A172 (cell line): ENCODE data around the gene GAB4. TPM values are rescaled to one million over a fixed set of nuclear protein-coding genes. Genes with fewer than 3 reads are reported as not detected.

Experiments used
- DNase-seq: peaks from one replicate; pipeline ENCODE4 v3.0.0-alpha.2; 2015; ENCODE audit warnings: low spot score
- total RNA-seq: library from RNA; depleted of rRNA; stranded (reverse); fragments of >200 nt; shearing (Covaris generic); gene quantifications from 2 replicates; pipeline ENCODE4 v1.2.3, GENCODE V29; 2014

GAB4 gene
- total RNA-seq, 1 experiment from 2014 or later: not detected

DNA sequence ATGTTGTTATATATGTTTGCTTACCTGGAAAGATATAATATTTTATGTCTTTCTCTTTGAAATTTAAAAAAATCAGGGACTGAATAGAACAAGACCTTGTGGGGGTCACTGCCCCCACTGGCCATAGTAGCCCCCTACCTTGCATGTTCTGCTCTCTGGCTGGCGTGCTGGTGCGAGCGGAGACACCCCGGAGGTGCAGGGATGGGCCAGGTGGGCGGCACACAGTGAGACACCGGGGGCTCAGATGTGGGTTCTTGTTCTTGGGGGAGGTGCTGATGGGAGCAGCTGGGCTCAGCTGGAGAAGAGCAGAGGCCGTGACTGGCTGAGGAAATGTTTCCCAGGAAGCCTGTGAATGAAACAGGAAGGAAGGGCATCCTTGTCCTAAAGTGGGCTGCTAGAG, 20.2 kb downstream of the GAB4 start:
- no peak for DNase-seq

DNA sequence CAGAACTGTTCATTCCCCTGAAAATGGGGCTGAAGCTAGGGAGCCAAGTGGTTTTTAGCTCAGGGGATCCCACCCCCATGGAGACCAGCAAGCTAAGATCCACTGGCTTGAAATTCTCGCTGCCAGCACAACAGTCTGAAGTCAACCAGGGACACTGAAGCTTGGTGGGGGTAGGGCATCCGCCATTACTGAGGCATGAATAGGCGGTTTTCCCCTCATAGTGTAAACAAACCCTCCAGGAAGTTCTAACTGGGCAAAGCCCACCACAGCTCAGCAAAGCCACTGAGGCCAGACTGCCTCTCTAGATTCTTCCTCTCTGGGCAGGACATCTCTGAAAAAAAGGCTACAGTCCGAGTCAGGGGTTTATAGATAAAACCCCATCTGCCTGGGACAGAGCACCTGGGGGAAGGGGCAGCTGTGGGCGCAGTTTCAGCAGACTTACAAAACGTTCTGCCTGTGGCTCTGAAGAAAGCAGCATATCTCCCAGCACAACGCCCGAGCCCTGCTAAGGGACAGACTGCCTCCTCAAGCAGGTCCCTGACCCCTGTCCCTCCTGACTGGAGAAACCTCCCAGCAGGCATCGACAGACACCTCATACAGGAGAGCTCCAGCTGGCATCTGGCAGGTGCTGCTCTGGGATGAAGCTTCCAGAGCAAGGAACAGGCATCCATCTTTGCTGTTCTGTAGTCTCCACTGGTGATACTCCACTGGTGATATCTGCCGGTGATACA, 32.7 kb downstream of the GAB4 start:
- DNase-seq: no peak

DNA sequence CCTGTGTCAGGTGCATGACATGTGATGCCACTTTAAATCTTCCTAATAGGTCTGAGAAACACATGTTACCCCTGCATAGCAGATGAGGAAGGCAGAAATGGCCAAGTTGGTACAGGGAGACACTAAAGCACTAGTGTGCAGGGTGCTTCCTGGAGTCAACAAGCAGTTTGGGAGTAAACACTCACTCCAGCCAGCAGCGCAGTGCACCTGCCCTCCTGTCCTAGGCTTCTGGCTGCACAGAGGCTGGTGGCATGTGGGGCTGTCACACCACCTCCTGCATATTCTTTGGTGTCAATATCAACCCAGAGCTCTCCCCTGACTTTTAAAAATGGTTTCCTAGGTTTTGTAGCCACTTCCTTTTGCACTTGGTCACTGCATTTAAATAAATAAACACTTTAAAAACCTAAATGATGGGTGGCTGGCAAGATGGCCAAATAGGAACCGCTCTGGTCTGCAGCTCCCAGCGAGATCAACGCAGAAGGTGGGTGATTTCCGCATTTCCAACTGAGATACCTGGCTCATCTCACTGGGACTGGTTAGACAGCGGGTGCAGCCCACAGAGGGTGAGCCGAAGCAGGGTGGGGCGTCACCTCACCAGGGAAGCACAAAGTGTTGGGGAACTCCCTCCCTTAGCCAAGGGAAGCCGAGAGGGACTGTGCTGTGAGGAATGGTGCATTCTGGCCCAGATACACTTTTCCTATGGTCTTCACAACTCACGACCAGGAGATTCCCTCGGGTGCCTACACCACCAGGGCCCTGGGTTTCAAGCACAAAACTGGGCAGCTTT, 33.5 kb downstream of the GAB4 start:
- DNase-seq: no peak

DNA sequence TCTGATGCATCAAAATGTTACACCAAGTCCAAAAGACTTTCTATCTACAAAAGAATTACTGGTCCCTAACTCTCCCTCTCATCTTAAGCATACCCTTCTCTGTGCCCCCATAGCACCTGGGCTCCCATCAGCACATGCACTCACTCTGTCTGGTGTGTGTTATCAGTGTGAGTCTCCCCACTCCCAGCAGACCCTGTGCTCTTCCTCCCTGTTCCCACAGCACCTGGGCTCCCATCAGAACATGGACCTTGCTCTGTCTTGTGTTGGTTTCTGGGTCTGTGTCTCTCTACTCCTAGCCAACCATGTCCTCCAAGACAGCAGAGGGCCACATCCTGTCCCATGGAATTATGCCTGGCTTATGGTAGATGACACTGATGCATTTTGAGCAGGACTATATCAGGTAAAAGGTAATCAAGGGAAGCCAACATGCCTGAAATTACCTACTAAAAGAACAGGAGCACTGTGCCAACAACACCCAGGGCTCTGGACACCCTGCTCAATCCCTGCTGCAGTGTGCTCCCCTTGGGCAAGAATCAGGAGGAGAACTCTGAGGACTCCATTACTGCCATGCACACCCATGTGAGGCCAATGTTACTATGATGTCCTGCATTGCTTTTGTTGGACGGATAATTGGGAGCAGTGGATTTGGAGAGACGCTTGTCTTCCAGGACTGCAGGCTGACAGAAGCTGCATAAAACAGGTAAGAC, 34.3 kb downstream of the GAB4 start:
- no peak for DNase-seq

DNA sequence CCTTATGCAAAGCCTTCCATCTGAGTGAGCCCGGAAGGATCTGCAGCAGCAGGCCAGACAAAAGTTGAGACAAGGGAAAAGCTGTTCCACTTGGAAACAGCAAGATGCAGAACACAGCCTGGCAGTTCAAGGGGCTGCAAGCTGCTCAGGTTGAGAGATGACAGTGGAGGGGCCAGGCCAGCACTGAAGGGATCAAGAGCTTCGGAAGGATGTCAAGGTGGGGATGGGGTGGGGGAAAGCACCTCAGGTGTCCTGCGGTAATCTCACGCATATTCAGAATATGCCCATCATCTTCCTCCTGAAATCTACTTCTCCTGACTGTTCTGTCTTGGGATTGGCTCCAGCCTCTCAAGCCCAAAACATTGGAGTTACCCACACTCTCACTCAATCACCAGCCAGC, 35.7 kb downstream of the GAB4 start:
- DNase-seq: no peak

DNA sequence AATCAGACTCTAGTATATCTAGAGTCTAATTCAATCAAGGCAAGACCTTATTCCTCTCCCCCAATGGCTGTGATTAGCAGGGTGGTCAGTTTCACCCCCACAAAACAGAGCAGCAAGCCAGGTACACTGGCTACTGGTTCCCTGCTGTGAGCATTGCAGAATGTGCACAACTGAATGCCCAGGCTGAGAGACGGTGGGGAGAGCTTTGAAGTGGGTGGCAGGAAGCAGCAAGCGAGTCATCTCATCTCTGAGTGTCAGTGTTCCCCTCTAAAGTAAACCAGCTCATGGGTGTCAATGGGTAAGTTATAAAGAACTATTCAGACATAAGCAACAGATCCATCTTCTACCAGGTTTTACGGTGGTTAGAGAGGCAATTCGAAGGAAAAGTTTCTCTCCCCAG, 37.6 kb downstream of the GAB4 start:
- no peak for DNase-seq

DNA sequence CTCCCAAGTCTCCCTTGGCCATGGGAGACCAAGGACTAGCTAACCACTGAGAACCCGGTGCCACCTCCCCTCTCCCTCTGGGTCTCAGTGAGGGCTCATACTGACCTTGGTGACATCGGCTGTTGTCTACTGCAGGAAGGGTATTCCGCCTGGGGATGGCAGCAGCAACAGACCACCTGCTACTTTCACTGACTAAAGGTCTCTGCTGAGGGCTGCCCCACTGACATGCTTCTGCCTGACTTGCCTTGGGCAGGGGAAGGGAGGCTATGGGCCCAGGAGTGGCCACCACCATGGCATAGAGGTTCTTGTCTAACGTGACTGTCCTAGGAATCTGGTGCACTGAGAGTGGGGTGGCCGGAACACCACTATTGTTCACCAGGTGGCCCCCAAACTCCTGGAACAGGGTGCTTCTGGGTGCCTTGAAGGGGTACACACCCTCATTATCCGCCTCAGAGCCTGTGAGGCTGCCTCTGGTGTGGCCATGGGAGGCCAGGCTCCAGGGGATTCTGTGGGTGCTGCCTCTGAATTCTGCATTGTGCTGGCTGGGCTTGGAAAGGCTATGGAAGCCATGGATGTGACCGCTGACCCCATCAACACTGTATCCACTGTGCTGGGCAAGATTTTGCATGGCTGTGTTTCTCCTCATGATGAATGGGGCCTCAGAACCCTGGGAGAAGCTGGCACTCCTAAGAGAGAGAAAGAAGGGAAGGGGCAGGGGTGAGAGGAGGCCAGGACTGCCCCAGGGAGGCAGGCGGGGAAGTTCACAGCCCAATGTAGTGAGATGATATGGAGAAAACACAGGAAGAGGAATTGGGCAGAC, 38.3 kb downstream of the GAB4 start:
- DNase-seq: no peak

DNA sequence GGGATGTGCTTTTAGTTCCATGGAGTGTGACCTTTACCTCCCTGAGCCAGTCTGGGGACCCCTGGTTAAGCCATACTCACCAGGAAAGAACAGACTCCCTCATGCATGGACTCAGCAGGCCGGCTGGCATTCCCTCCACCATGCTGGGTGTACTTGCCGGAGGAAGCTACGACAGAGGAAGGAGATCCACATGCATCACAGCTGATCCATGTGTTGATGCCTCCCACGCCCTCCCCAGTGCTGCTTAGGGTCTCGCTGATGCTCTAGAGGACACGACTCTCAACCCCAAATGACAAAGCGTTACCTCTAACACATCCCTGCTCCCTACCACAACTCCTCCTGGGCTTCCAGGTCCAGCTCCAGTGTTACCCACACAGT, 39.8 kb downstream of the GAB4 start:
- no peak for DNase-seq

DNA sequence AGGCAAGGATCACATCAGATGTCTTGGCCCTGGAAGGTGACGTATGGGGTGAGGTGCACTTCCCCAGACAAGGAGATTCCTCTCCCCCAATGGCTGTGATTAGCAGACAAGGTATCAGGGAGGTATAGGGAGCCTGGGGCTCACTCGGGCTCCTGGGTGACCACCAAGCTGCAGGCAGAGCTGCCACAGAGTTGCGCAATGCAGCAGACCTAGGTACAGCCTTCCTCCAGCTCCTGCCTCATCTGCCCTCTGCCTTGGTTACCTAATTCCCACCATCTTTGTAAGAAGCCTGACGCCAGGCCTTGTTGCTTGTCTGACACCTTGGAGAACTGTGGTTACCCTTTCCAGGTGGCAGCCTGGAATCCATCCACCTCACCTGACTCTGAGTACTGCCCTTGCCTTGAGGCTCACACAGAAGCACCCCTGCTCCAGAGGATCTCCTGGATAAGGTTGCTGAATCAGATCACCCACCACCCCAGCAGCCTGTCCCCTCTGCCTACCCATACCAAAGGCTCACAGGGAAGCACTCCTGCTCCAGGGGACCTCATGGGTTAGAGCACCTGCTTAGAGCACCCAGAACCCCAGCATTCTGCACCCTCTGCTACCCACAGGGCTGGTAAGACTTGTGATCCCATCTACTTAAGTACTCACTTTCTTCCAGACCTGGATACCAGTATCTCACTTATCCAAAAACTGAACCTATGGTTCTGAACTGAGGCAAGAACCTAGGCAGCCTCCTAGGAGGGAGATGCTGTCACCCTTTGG, 40.4 kb downstream of the GAB4 start:
- DNase-seq: no peak

DNA sequence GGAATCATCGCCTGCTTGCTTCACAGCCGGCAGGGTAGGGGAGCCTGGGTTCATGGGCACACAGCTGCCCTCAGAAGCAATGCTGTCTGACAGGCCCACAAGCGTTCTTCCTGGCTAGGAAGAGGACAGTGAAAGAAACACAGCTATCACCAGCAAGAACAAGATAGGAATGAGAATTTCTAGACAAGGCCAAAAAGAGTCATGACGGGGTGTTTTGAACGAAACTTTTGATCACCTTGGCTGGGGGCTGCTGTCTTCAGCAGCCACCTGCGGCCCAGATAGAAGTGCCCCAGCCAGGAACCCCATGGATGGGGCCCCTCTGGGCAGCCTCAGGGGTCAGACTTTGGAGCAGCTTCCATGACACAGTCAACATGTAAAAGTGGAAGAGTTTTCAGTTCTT, 41.8 kb downstream of the GAB4 start:
- DNase-seq: no peak

DNA sequence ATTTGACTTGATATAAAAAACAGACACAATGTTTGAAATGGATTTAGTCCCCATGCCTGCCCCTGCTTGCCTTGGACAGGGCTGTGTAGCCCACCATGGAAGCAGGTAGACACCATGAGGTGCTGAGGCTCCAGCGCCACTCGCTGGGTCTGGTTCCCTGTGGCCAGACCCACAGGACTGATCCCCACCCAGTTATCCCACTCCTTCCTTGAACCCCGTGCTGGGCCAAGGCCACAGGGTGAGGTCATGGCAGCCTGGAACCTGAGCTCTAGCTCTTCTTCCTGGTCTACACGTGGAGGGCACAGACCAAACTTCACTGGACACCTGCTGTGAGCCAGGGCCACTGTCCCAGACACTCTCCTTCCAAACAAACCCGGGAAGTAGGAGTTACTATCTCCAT, 42.5 kb downstream of the GAB4 start:
- no peak for DNase-seq

DNA sequence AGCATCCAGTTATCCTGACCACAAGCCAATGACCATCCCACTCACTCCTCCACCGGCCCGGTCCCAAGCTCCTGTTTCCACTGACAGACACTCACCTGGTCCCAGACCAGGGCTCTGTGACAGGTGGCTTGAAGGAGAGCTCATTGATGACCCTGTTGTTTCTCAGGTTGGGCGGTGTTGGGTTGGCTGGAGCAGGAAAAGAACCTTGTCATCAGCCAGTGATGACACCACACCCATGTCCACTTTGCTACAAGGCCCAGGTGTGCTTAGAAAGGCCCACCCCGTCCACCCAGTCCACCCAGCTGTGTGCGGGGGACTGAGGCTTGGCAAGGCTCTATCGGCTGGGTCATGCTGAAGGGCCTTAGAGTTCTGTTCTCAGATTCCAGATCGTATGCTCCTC, 42.9 kb downstream of the GAB4 start:
- DNase-seq: no peak

DNA sequence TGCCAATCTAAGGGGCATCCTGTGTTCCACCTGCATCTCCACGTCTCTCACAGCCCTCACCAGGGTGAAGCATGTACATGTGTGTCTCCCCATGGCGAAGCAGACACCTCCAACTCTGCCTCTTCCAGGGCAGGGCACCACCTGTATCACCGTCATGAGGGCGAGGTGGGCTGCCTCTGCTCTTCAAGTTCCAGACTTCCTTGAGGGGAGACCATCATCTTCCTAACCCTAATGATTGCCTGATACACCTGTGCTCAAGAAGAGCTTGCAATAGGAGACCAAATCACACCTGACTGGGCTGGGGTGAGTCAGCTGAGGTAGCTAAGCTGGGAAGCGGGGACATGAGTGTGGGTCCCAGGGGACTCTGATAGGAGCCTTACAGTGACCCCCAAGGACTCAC, 43.7 kb downstream of the GAB4 start:
- no peak for DNase-seq

DNA sequence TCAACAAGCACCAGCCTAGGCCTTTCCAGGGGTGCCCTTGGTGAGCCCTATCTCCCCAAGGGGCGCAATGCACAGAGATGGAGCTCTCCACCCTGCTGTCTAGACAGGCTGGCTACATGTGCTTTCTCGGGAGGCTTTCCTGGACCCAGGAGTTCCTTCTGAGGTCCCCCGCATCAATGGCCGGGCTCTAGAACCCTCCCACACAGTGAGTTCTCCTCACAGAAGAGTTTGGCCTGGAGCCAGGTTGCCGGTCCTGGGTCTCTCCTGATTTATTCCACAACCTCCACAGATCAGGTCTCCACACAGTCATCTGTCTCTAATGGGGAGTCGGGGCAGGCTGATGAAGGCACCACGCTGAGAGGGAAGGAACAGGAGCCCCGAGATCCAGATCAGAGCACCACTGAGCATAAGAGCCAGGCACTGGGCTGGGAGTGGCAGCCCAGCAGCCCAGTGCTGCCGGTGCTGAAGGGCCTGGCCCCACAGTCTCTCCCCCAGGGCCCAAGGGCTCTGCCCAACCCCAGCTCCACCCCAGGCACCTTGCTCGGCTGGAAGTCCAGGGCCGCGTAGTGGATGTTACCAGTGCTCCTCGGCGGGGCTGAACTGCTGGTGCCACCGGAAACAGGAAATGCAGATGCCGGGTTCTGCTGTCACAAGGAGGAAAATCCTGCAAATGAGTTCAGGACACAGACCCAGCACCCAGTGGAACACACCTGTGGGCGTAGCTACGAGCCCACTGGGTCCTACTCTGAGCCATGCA, 44.7 kb downstream of the GAB4 start:
- DNase-seq: no peak

DNA sequence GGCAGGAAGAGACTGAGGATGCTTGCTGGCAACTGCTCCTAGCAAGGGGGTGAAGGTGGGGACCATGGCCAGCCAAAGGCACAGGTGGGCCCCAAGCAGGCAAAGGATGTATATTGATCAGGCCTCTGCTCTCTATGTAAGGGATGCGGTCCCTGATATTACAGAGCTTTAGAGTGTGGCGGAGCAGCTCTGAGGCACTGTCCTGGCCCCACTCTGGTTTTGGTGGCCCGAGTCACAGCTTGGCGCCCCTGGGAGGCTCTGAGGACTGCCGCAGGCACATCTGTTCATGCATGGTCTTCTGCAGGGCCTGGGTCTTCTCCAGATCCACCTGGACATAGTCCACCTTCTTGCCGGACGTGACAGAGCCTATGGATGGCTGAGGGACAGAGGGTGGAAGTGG, 45.5 kb downstream of the GAB4 start:
- no peak for DNase-seq

DNA sequence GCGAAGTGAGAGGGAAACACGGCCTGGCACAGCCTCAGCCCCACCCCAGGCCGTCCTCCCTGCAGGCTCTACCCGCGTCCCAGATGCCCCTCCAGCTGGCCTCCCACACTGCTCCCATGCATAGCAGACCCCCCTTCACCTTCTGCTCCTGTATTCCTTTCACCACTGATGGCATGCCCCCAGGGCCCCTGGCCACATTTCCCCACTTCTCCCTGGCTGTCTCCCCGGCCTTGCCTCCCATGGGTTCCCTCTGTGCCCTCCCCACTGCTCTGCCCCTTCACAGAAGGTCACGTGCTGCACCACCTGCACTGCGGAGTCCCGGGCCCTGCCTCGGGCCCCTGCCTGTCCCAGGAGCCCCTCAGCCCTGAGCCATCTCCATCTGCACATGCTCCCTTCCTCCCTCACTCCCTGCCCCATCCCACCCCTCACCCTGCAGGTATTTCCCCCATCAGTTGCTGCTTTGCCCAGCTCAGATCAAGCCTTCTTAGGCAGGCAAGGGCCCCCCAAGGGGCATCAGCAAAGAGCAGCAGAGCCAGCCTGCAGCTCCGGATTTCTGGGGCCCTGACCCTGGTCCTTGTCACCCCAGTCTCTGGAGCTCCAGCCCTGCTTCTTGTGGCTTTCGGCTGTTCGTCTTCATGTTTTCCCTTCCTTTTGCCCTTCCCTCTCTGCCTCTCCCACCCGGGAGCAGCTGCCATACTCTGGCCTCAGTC, 46.4 kb downstream of the GAB4 start:
- no peak for DNase-seq

DNA sequence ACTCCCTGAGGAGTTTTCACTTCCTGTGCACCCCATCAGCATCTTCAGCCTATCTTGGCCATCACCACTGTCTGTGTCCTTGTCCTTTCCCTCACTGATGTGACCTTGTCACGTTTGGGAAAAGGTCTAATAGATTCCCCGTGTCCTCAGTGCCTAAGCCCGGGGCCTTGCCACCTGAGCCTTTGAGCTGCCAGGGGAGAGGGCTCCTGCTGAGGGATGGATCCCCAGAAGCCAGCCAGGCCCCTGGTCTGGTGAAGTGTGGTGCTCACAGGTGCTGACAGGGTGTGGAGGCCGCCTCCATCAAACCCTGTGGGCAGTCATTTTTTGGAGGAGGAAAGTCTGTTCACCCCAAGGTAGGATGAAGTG, 47.2 kb downstream of the GAB4 start:
- DNase-seq: no peak

DNA sequence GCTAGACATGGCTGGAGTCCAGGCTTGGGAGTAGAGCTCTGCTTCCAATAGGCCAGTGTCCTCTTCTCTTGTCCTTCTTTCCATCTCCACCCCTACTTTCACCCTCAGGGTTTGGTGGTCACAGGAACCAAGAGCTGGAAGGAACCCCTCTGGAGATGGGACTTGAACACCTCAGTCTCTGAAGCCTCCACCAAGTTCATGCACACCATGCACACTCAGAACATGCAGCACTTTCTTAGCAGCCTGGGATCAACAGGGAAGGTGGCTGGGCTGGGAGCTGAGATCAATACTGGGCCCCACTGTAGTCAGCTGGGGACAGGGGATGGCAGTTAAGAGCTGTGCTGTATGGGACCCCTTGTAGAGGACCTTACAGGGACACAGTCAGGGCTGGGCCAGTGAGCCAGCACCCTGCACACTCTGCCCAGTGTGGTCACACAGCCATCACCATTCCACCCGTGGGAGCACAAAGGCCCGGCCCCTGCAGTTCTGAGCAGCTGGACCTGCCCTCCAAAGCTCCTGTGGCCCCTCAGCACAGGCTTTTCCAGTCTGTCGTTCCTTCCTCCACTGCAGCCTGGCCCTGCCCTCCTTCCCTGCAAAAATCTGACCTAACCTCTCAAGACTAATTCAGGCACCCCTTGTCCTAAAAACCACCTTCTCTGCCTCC, 47.7 kb downstream of the GAB4 start:
- DNase-seq: no peak

DNA sequence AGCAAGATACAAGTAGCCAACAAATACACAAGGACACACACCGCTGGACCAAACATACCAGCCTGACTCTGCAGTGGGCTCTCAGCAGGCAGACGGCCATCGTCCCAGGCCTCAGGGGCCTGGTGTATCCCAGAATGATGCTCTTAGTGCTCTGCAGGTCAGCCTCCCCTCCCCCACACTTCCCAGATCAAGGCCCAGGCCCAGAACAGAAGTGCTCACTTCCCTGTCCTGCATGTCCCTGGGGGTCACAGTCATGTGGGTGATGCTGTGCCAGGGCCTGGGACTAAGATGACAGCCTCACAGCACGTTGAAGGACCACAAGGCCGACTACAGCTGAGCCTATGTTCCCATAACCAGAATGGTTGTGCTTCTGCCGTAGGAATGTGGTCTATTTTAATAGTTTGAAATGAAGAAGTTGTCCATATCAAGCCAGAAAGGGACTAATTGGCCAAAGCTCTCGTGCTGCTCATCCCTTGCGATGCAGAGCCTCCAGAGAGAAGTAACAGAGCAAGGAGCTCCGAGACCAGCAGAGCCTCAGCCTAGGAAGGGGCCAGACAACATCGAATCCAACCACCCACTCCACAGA, 48.6 kb downstream of the GAB4 start:
- DNase-seq: no peak
